ENCODE data around the gene SDHAF4. TPM values are rescaled to one million over a fixed set of nuclear protein-coding genes. Genes with fewer than 3 reads are reported as not detected.
"Not testable (repeated sequence)": the region's sequence is repeated elsewhere in the genome, so short reads cannot be mapped to it uniquely, and the experiment has no call there.

SDHAF4 gene
- polyA plus RNA-seq, 3 donors from 2014 or later: 0.92 to 7.6 (median 6.6) TPM

GRCh38 chr6:70552974-70553373, 13.8 kb upstream of the SDHAF4 start:
- peaks cover 0 to 4% (median 2%) of the 10 kb centered on the region in 3 donors for H3K27me3 Mint-ChIP-seq (ENCODE audit: low read depth in 3 of 3)
- no peaks in the 10 kb centered on the region for H3K9me3 Mint-ChIP-seq
- no peaks in the 10 kb centered on the region for H3K4me1 Mint-ChIP-seq
- peaks cover 0 to 5% (median 0%) of the 10 kb centered on the region in 3 donors for H3K36me3 Mint-ChIP-seq
- no peak for DNase-seq
- no peak overlapping the region for H3K27ac Mint-ChIP-seq
- H3K4me3 Mint-ChIP-seq: no peak overlapping the region

- DNase-seq: no peak
- no peaks in the 10 kb centered on the region for H3K9me3 Mint-ChIP-seq
- H3K36me3 Mint-ChIP-seq: peaks cover 0 to 4% (median 0%) of the 10 kb centered on the region in 3 donors
- no peak overlapping the region for H3K4me3 Mint-ChIP-seq
- H3K27me3 Mint-ChIP-seq (ENCODE audit: low read depth in 3 of 3): peaks cover 0 to 2% (median 1%) of the 10 kb centered on the region in 3 donors
- H3K4me1 Mint-ChIP-seq: no peaks in the 10 kb centered on the region
- no peak overlapping the region for H3K27ac Mint-ChIP-seq
Observed at GRCh38 chr6:70557998-70558397, 8.7 kb upstream of the SDHAF4 start.

GRCh38 chr6:70562401-70562800, 4.3 kb upstream of the SDHAF4 start:
- H3K27ac Mint-ChIP-seq; H3K27me3 Mint-ChIP-seq (ENCODE audit: low read depth in 3 of 3); H3K36me3 Mint-ChIP-seq; H3K9me3 Mint-ChIP-seq; H3K4me3 Mint-ChIP-seq; DNase-seq: not testable (repeated sequence)
- peaks cover 12 to 14% of the 10 kb centered on the region in 2 donors for H3K4me1 Mint-ChIP-seq

GRCh38 chr6:70563530-70563929, 3.2 kb upstream of the SDHAF4 start:
- H3K27ac Mint-ChIP-seq: no peak overlapping the region
- DNase-seq: no peak
- no peaks in the 10 kb centered on the region for H3K36me3 Mint-ChIP-seq
- H3K4me1 Mint-ChIP-seq: peaks cover 15 to 24% of the 10 kb centered on the region in 2 donors
- H3K27me3 Mint-ChIP-seq (ENCODE audit: low read depth in 3 of 3): peaks cover 1 to 7% (median 4%) of the 10 kb centered on the region in 3 donors
- H3K4me3 Mint-ChIP-seq: no peak overlapping the region
- no peaks in the 10 kb centered on the region for H3K9me3 Mint-ChIP-seq

GRCh38 chr6:70574643-70575042, 7.9 kb downstream of the SDHAF4 start:
- DNase-seq: no peak
- no peaks in the 10 kb centered on the region for H3K9me3 Mint-ChIP-seq
- peaks cover 2 to 10% of the 10 kb centered on the region in 2 donors for H3K4me1 Mint-ChIP-seq
- H3K4me3 Mint-ChIP-seq: no peak overlapping the region
- H3K27ac Mint-ChIP-seq: peak overlapping the region in 1 of 6 donors; percentile 73
- H3K36me3 Mint-ChIP-seq: peaks cover 0 to 2% (median 0%) of the 10 kb centered on the region in 3 donors
- H3K27me3 Mint-ChIP-seq (ENCODE audit: low read depth in 3 of 3): peaks cover 0 to 2% (median 2%) of the 10 kb centered on the region in 3 donors

GRCh38 chr6:70575899-70576495, 9.3 kb downstream of the SDHAF4 start:
- H3K27me3 Mint-ChIP-seq (ENCODE audit: low read depth in 3 of 3): peaks cover 0 to 2% (median 2%) of the 10 kb centered on the region in 3 donors
- peaks cover 4 to 9% (median 7%) of the 10 kb centered on the region in 3 donors for H3K36me3 Mint-ChIP-seq
- no peak overlapping the region for H3K4me3 Mint-ChIP-seq
- peaks cover 2 to 7% of the 10 kb centered on the region in 2 donors for H3K4me1 Mint-ChIP-seq
- no peak for DNase-seq
- peak overlapping the region in 2 of 6 donors; percentile 24 to 34 for H3K27ac Mint-ChIP-seq
- H3K9me3 Mint-ChIP-seq: no peaks in the 10 kb centered on the region

- H3K27ac Mint-ChIP-seq: no peak overlapping the region
- peaks cover 0 to 5% of the 10 kb centered on the region in 2 donors for H3K4me1 Mint-ChIP-seq
- DNase-seq: no peak
- no peaks in the 10 kb centered on the region for H3K27me3 Mint-ChIP-seq (ENCODE audit: low read depth in 3 of 3)
- H3K4me3 Mint-ChIP-seq: no peak overlapping the region
- no peaks in the 10 kb centered on the region for H3K9me3 Mint-ChIP-seq
- H3K36me3 Mint-ChIP-seq: peaks cover 27 to 42% (median 35%) of the 10 kb centered on the region in 3 donors
Observed at GRCh38 chr6:70586114-70586513, 19.4 kb downstream of the SDHAF4 start.

- Mint-ChIP-seq H3K36me3 (peaks cover 10 to 24% (median 16%) of the 10 kb centered on the region in 3 donors), H3K27ac (no peak overlapping the region), H3K4me3 (no peak overlapping the region), H3K9me3 (no peaks in the 10 kb centered on the region), H3K27me3 (ENCODE audit: low read depth in 3 of 3) (no peaks in the 10 kb centered on the region), H3K4me1 (peaks cover 0 to 5% of the 10 kb centered on the region in 2 donors)
- DNase-seq: no peak
Observed at GRCh38 chr6:70590400-70590799, 23.7 kb downstream of the SDHAF4 start.

- no peak for DNase-seq
- Mint-ChIP-seq H3K4me1 (no peaks in the 10 kb centered on the region), H3K27ac (no peak overlapping the region), H3K27me3 (ENCODE audit: low read depth in 3 of 3) (no peaks in the 10 kb centered on the region), H3K9me3 (no peaks in the 10 kb centered on the region), H3K36me3 (peaks cover 4 to 14% (median 11%) of the 10 kb centered on the region in 3 donors), H3K4me3 (no peak overlapping the region)
Observed at GRCh38 chr6:70592391-70593117, 25.8 kb downstream of the SDHAF4 start.

GRCh38 chr6:70593118-70593486, 26.4 kb downstream of the SDHAF4 start:
- H3K36me3 Mint-ChIP-seq: peaks cover 4 to 14% (median 11%) of the 10 kb centered on the region in 3 donors
- no peaks in the 10 kb centered on the region for H3K4me1 Mint-ChIP-seq
- no peak overlapping the region for H3K27ac Mint-ChIP-seq
- H3K27me3 Mint-ChIP-seq (ENCODE audit: low read depth in 3 of 3): no peaks in the 10 kb centered on the region
- H3K4me3 Mint-ChIP-seq: no peak overlapping the region
- no peak for DNase-seq
- no peaks in the 10 kb centered on the region for H3K9me3 Mint-ChIP-seq

- no peak overlapping the region for H3K27ac Mint-ChIP-seq
- H3K27me3 Mint-ChIP-seq (ENCODE audit: low read depth in 3 of 3): peaks cover 0 to 2% (median 0%) of the 10 kb centered on the region in 3 donors
Observed at GRCh38 chr6:70599187-70599586, 32.5 kb downstream of the SDHAF4 start.

GRCh38 chr6:70601014-70601413, 34.3 kb downstream of the SDHAF4 start:
- no peak overlapping the region for H3K4me3 Mint-ChIP-seq
- peaks cover 0 to 7% (median 0%) of the 10 kb centered on the region in 3 donors for H3K36me3 Mint-ChIP-seq

More at GRCh38 chr6:70599187-70599586, 32.5 kb downstream of the SDHAF4 start:
- peaks cover 6 to 8% of the 10 kb centered on the region in 2 donors for H3K4me1 Mint-ChIP-seq
- peaks cover 0 to 4% (median under 1%) of the 10 kb centered on the region in 3 donors for H3K36me3 Mint-ChIP-seq
- no peaks in the 10 kb centered on the region for H3K9me3 Mint-ChIP-seq
- H3K4me3 Mint-ChIP-seq: no peak overlapping the region
- peak in 2 of 3 donors; percentile 9 to 13 for DNase-seq

GRCh38 chr6:70604254-70604653, 37.5 kb downstream of the SDHAF4 start:
- Mint-ChIP-seq H3K36me3 (peaks cover 0 to 3% (median 0%) of the 10 kb centered on the region in 3 donors), H3K4me3 (no peak overlapping the region), H3K27ac (no peak overlapping the region), H3K9me3 (peaks cover 0 to 2% (median 0%) of the 10 kb centered on the region in 6 donors), H3K4me1 (peaks cover 3 to 4% of the 10 kb centered on the region in 2 donors), H3K27me3 (ENCODE audit: low read depth in 3 of 3) (peaks cover 0 to 4% (median 0%) of the 10 kb centered on the region in 3 donors)
- no peak for DNase-seq

More at GRCh38 chr6:70601014-70601413, 34.3 kb downstream of the SDHAF4 start:
- no peak for DNase-seq
- Mint-ChIP-seq H3K4me1 (peaks cover 6 to 8% of the 10 kb centered on the region in 2 donors), H3K27me3 (ENCODE audit: low read depth in 3 of 3) (peaks cover 0 to 2% (median 0%) of the 10 kb centered on the region in 3 donors), H3K9me3 (no peaks in the 10 kb centered on the region), H3K27ac (no peak overlapping the region)

- H3K4me3 Mint-ChIP-seq, DNase-seq, H3K36me3 Mint-ChIP-seq, H3K27ac Mint-ChIP-seq, H3K4me1 Mint-ChIP-seq, H3K9me3 Mint-ChIP-seq: not testable (repeated sequence)
- peaks cover 0 to 18% (median 2%) of the 10 kb centered on the region in 3 donors for H3K27me3 Mint-ChIP-seq (ENCODE audit: low read depth in 3 of 3)
Observed at GRCh38 chr6:70607371-70607770, 40.6 kb downstream of the SDHAF4 start.
